SK-N-MC (cell line): ENCODE measurements around the gene BTRC.

Source experiments
- DNase-seq: peaks from one replicate; pipeline ENCODE4 v3.0.0-alpha.2; 2011; ENCODE audit warnings: low read depth, low spot score
- H3K27ac ChIP-seq: fragments of 200-600 bp; sonication (generic); 2 replicates; pipeline ENCODE4 v1.5.1; 2016; ENCODE audit warnings: mixed run types
- H3K36me3 ChIP-seq: fragments of 200-600 bp; sonication (generic); 2 replicates; pipeline ENCODE4 v1.6.1; 2017; ENCODE audit warnings: antibody characterized with exemption, low read length, mixed read lengths; ENCODE audit not compliant: insufficient read depth
- H3K4me3 ChIP-seq: fragments of 200-600 bp; sonication (generic); 2 replicates; pipeline ENCODE4 v1.5.1; 2016
- H3K9ac ChIP-seq: fragments of 200-600 bp; sonication (generic); 2 replicates; pipeline ENCODE4 v1.8.0; 2017; ENCODE audit warnings: mixed run types, mixed read lengths; ENCODE audit not compliant: insufficient read length
- H3K9me3 ChIP-seq: fragments of 200-600 bp; sonication (generic); 2 replicates; pipeline ENCODE4 v1.6.1; 2017; ENCODE audit warnings: low read depth, mild to moderate bottlenecking, antibody characterized with exemption, low read length, moderate library complexity, mixed read lengths
- EZH2 ChIP-seq: fragments of 200-600 bp; sonication (generic); IDR thresholded peaks from one replicate; pipeline ENCODE4 v1.6.1; 2017; ENCODE audit warnings: antibody characterized with exemption
- FOXP2 ChIP-seq: optimal IDR thresholded peaks from 2 replicates; pipeline ENCODE3; 2011; ENCODE audit warnings: mild to moderate bottlenecking, moderate library complexity; ENCODE audit not compliant: insufficient read depth; ENCODE audit errors: extremely low read length, control extremely low read depth
- POLR2AphosphoS5 ChIP-seq: IDR thresholded peaks from 2 replicates; pipeline ENCODE4 v1.6.1; 2012; ENCODE audit warnings: mild to moderate bottlenecking, low read depth, low read length, borderline replicate concordance

The BTRC gene

GRCh38 chr10:101490026-101490425, 136.1 kb downstream of the BTRC start:
- no peaks in the 10 kb centered on the region for H3K9me3 ChIP-seq
- no peak overlapping the region for H3K9ac ChIP-seq
- no peak overlapping the region for H3K27ac ChIP-seq
- H3K36me3 ChIP-seq, result no peaks in the 10 kb centered on the region
- TF ChIP-seq EZH2 (no peak), POLR2AphosphoS5 (no peak), FOXP2 (no peak)
- no peak for DNase-seq
- no peak overlapping the region for H3K4me3 ChIP-seq

- no peak overlapping the region for H3K4me3 ChIP-seq
- H3K9ac ChIP-seq, result no peak overlapping the region
- H3K9me3 ChIP-seq, result no peaks in the 10 kb centered on the region
- no peak for TF ChIP-seq FOXP2
- TF ChIP-seq EZH2, result no peak
- TF ChIP-seq POLR2AphosphoS5, result no peak
- no peaks in the 10 kb centered on the region for H3K36me3 ChIP-seq
- H3K27ac ChIP-seq, result no peak overlapping the region
- DNase-seq, result no peak
Measured at GRCh38 chr10:101492205-101492604, 138.2 kb downstream of the BTRC start.

GRCh38 chr10:101492814-101493213, 138.8 kb downstream of the BTRC start:
- Histone ChIP-seq H3K9ac (no peak overlapping the region), H3K36me3 (no peaks in the 10 kb centered on the region), H3K4me3 (no peak overlapping the region), H3K27ac (no peak overlapping the region), H3K9me3 (no peaks in the 10 kb centered on the region)
- no peak for DNase-seq
- TF ChIP-seq EZH2, result no peak
- TF ChIP-seq FOXP2, result no peak
- no peak for TF ChIP-seq POLR2AphosphoS5

- TF ChIP-seq EZH2 (no peak), POLR2AphosphoS5 (no peak), FOXP2 (no peak)
- no peak for DNase-seq
- Histone ChIP-seq H3K9me3 (no peaks in the 10 kb centered on the region), H3K9ac (no peak overlapping the region), H3K36me3 (no peaks in the 10 kb centered on the region), H3K27ac (no peak overlapping the region), H3K4me3 (no peak overlapping the region)
Measured at GRCh38 chr10:101493249-101493648, 139.3 kb downstream of the BTRC start.

GRCh38 chr10:101493782-101494281, 139.9 kb downstream of the BTRC start:
- Histone ChIP-seq H3K27ac (no peak overlapping the region), H3K4me3 (no peak overlapping the region)
- no peak for DNase-seq

GRCh38 chr10:101494650-101495049, 140.7 kb downstream of the BTRC start:
- H3K4me3 ChIP-seq, result peak overlapping the region; percentile 15; the same call in 1 of the 2 replicates
- no peak for TF ChIP-seq EZH2
- TF ChIP-seq POLR2AphosphoS5, result no peak
- no peaks in the 10 kb centered on the region for H3K36me3 ChIP-seq
- peak overlapping the region; percentile 25 for H3K27ac ChIP-seq
- H3K9me3 ChIP-seq, result no peaks in the 10 kb centered on the region
- H3K9ac ChIP-seq, result no peak overlapping the region
- DNase-seq, result no peak

More at GRCh38 chr10:101493782-101494281, 139.9 kb downstream of the BTRC start:
- Histone ChIP-seq H3K9me3 (no peaks in the 10 kb centered on the region), H3K9ac (no peak overlapping the region), H3K36me3 (no peaks in the 10 kb centered on the region)
- TF ChIP-seq FOXP2 (no peak), POLR2AphosphoS5 (no peak), EZH2 (no peak)

- no peak for TF ChIP-seq POLR2AphosphoS5
- TF ChIP-seq EZH2, result no peak
- no peak for TF ChIP-seq FOXP2
- no peaks in the 10 kb centered on the region for H3K9me3 ChIP-seq
- no peak overlapping the region for H3K4me3 ChIP-seq
- no peak overlapping the region for H3K9ac ChIP-seq
- no peak for DNase-seq
- no peaks in the 10 kb centered on the region for H3K36me3 ChIP-seq
- no peak overlapping the region for H3K27ac ChIP-seq
Measured at GRCh38 chr10:101495324-101495925, 141.5 kb downstream of the BTRC start.

- no peak overlapping the region for H3K27ac ChIP-seq
- H3K36me3 ChIP-seq, result no peaks in the 10 kb centered on the region
- DNase-seq, result no peak
- H3K4me3 ChIP-seq, result no peak overlapping the region
- no peak overlapping the region for H3K9ac ChIP-seq
- H3K9me3 ChIP-seq, result no peaks in the 10 kb centered on the region
- TF ChIP-seq POLR2AphosphoS5 (no peak), EZH2 (no peak)
Measured at GRCh38 chr10:101504438-101504837, 150.5 kb downstream of the BTRC start.
